ENCODE results near the gene SMARCC2. TPM values are rescaled to one million over a fixed set of nuclear protein-coding genes. Genes with fewer than 3 reads are reported as not detected.

Gene SMARCC2
- total RNA-seq, 1 experiment from 2014 or later: 129 TPM

DNA sequence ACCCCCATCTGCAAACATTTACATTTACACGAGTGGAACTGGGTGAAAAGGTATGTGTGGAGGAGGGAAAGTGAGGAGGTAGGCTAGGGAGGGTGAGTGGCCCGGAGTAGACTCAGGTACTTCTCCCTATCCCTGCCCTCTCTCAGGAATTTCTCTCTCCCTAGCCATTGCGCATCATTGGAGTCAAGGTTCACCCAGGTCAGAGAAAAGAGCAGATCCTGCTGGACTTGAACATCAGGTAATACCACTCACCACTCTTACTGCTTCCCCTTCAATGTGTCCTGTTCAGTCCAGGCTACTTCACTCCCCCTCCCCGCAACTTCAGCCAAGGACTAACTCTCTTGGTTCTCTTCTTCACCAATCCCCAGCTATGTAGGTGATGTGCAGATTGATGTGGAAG lies 58.4 kb downstream of the SMARCC2 start:
- TF ChIP-seq SIN3A (IDR thresholded peaks at IDR 0.05; ENCODE audit: borderline replicate concordance, insufficient read depth, low read depth, low read length) (no peak), TCF7L2 (IDR thresholded peaks at IDR 0.05; ENCODE audit: low read depth, low read length) (no peak), POLR2AphosphoS5 (IDR thresholded peaks at IDR 0.05; ENCODE audit: low read depth, low read length) (no peak)
- TF ChIP-seq, protein P1, sequence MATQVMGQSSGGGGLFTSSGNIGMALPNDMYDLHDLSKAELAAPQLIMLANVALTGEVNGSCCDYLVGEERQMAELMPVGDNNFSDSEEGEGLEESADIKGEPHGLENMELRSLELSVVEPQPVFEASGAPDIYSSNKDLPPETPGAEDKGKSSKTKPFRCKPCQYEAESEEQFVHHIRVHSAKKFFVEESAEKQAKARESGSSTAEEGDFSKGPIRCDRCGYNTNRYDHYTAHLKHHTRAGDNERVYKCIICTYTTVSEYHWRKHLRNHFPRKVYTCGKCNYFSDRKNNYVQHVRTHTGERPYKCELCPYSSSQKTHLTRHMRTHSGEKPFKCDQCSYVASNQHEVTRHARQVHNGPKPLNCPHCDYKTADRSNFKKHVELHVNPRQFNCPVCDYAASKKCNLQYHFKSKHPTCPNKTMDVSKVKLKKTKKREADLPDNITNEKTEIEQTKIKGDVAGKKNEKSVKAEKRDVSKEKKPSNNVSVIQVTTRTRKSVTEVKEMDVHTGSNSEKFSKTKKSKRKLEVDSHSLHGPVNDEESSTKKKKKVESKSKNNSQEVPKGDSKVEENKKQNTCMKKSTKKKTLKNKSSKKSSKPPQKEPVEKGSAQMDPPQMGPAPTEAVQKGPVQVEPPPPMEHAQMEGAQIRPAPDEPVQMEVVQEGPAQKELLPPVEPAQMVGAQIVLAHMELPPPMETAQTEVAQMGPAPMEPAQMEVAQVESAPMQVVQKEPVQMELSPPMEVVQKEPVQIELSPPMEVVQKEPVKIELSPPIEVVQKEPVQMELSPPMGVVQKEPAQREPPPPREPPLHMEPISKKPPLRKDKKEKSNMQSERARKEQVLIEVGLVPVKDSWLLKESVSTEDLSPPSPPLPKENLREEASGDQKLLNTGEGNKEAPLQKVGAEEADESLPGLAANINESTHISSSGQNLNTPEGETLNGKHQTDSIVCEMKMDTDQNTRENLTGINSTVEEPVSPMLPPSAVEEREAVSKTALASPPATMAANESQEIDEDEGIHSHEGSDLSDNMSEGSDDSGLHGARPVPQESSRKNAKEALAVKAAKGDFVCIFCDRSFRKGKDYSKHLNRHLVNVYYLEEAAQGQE (IDR thresholded peaks at IDR 0.05; ENCODE audit: insufficient read depth in 1 of 2, low read depth in 2 of 2, low read length in 1 of 2): no peak
- TF ChIP-seq, protein P2, sequence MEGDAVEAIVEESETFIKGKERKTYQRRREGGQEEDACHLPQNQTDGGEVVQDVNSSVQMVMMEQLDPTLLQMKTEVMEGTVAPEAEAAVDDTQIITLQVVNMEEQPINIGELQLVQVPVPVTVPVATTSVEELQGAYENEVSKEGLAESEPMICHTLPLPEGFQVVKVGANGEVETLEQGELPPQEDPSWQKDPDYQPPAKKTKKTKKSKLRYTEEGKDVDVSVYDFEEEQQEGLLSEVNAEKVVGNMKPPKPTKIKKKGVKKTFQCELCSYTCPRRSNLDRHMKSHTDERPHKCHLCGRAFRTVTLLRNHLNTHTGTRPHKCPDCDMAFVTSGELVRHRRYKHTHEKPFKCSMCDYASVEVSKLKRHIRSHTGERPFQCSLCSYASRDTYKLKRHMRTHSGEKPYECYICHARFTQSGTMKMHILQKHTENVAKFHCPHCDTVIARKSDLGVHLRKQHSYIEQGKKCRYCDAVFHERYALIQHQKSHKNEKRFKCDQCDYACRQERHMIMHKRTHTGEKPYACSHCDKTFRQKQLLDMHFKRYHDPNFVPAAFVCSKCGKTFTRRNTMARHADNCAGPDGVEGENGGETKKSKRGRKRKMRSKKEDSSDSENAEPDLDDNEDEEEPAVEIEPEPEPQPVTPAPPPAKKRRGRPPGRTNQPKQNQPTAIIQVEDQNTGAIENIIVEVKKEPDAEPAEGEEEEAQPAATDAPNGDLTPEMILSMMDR (IDR thresholded peaks at IDR 0.05): no peak
- no TSS peak for BruUV-seq (replicated peaks)
- no peak overlapping the region for H3K27ac ChIP-seq (ENCODE audit: low read length)
- peaks cover 18% of the 10 kb centered on the region for H3K36me3 ChIP-seq (ENCODE audit: control insufficient read depth, insufficient read depth, low read length)
- ChIA-PET POLR2A (no interaction called here), CTCF (no interaction called here)
- intact Hi-C loops (cut with micrococcal nuclease; ENCODE audit: unreplicated experiment) (no loop called here), in situ Hi-C loops (cut with HindIII; ENCODE audit: low pct_unique_long_range_greater_than_20kb, low sequenced_read_pairs) (no loop called here)
- no peak for DNase-seq (ENCODE audit: low read depth, low spot score)
- no peaks in the 10 kb centered on the region for H3K27me3 ChIP-seq (ENCODE audit: control insufficient read depth, insufficient read depth, low read length)
- H3K4me1 ChIP-seq (ENCODE audit: control insufficient read depth, insufficient read depth, low read length): peaks cover 28% of the 10 kb centered on the region
- ATAC-seq: no peak
- no peaks in the 10 kb centered on the region for H3K9me3 ChIP-seq (ENCODE audit: control insufficient read depth, insufficient read depth, low read depth, low read length)
- no peak overlapping the region; a peak in 1 of 4 replicates for H3K4me3 ChIP-seq (ENCODE audit: low read depth in 2 of 2, low read length in 2 of 2)

GRCh38 chr12:56129942-56130495 lies 59.3 kb downstream of the SMARCC2 start:
- no TSS peak for BruUV-seq (replicated peaks)
- ChIA-PET POLR2A (no interaction called here), CTCF (no interaction called here)
- intact Hi-C loops (cut with micrococcal nuclease; ENCODE audit: unreplicated experiment) (no loop called here), in situ Hi-C loops (cut with HindIII; ENCODE audit: low pct_unique_long_range_greater_than_20kb, low sequenced_read_pairs) (no loop called here)
- Histone ChIP-seq H3K36me3 (ENCODE audit: control insufficient read depth, insufficient read depth, low read length) (peaks cover 18% of the 10 kb centered on the region), H3K27ac (ENCODE audit: low read length) (peak overlapping the region; percentile 75), H3K27me3 (ENCODE audit: control insufficient read depth, insufficient read depth, low read length) (no peaks in the 10 kb centered on the region), H3K9me3 (ENCODE audit: control insufficient read depth, insufficient read depth, low read depth, low read length) (no peaks in the 10 kb centered on the region), H3K4me1 (ENCODE audit: control insufficient read depth, insufficient read depth, low read length) (peaks cover 29% of the 10 kb centered on the region), H3K4me3 (ENCODE audit: low read depth in 2 of 2, low read length in 2 of 2) (peak overlapping the region; percentile 93 to 96)
- ATAC-seq (no peak), DNase-seq (ENCODE audit: low read depth, low spot score) (no peak)
- TF ChIP-seq POLR2AphosphoS5 (IDR thresholded peaks at IDR 0.05; ENCODE audit: low read depth, low read length): no peak
- TF ChIP-seq SIN3A (IDR thresholded peaks at IDR 0.05; ENCODE audit: borderline replicate concordance, insufficient read depth, low read depth, low read length): no peak
- TF ChIP-seq, protein P1 (IDR thresholded peaks at IDR 0.05; ENCODE audit: insufficient read depth in 1 of 2, low read depth in 2 of 2, low read length in 1 of 2): no peak
- TF ChIP-seq, protein P2 (IDR thresholded peaks at IDR 0.05): no peak
- TF ChIP-seq TCF7L2 (IDR thresholded peaks at IDR 0.05; ENCODE audit: low read depth, low read length): no peak

All from Panc1 (cell line).